NOMO-1 treated with dmso at 0.1 percent for 144 hours (cell line): Measurements from ENCODE around the gene GPR173.
A peak's percentile ranks its signal among the peaks of the same experiment; 100 is the strongest.

Source experiments
- DNase-seq: peaks from one replicate; lab custom pipeline; 2025; ENCODE audit not compliant: unreplicated experiment; lab: John Stamatoyannopoulos, UW

GPR173 gene

DNA sequence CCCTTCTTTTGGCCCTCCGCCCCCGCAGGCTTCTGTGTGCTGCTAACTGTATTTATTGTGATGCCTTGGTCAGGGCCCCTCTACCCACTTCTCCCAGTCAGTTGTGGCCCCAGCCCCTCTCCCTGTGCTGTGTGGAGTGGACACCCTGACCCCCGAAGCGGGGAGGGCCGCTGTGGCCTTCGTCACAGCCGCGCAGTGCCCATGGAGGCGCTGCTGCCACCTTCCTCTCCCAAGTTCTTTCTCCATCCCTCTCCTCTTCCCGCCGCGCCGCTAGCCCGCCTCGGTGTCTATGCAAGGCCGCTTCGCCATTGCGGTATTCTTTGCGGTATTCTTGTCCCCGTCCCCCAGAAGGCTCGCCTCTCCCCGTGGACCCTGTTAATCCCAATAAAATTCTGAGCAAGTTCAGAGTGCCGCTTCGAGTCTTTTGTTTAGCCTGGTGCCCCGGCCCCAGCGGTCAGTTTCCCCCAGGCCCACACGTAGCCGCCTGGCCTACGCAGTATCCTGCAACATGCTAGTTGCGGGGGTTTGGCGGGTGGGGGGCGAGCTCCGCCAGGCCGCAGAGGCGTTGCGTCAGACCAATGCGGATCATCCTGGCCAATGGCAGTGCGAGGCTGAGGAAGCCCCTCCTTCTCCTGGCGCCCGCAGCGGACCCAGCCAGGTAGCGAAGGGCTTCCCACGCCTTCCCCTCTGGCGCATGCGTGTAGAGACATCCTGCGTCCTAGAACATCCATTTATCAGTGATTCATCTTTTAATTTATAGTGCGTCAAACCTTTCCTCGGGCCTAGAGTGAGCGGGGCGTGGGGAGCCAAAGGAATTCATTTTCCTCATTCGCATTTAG is 39.8 kb downstream of the GPR173 start:
- DNase-seq, result no peak

DNA sequence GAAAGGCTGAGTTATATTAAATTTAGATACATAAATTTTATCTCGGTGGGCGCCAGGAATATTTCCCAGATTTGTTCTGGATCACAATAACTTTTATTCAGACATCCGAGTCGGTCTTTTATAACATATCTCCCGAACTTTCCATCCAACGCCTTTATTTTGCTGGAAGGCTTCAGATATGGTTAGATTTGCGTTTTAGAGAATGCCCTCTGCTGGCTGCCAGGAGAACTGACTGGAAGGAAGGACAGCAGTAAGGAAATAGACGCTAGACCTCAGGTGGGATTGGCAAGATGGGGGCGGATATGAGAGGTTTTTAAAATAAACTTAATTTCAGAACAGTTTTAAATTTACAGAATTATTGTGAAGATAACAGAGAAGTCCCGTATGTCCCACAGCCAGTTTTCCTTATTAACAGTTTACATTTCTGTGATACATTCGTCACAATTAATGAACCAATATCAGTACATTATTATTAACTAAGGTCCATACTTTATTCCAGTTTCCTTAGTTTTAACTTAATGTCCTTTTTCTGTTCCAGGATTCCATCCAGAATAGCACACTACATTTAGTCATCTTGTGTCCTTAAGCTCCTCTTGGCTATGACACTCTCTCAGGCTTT is 40.7 kb downstream of the GPR173 start:
- DNase-seq, result peak; percentile 47

DNA sequence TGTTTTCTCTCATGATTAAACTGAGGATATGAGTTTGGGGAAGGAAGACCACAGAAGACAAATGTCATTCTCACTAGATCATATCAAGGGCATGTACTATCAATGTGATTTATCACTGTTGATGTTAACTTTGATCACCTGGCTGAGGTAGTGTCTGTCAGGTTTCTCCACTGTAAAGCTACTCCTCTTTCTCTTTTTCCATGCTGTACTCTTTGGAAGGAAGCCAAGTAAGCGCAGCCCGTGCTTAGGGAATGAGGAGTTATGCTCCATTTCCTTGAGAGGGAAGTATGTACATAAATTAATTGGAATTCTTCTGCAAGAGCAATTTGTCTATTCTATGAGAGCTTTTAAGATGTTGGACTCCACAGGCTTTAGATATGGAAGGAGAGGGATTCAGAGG is 41.3 kb downstream of the GPR173 start:
- no peak for DNase-seq

DNA sequence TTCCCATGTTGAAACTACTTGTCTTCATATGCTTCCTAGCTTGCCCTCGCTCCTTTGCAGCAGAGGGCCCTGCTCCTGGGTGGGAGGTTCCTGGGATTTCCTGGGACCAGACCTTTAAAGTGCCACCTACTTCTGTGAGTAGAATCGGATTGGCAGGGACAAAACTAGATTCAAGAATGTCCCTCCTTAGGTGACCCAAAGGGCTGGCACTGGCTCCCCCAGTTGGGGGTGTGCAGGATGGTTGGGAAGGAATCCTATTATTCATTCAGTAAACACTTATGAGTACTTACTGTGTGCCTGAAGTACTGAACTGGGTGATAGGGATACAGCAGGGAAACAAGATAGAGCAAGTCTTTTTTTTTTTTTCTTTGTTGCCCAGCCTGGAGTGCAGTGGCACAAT is 42.8 kb downstream of the GPR173 start:
- DNase-seq, result no peak

DNA sequence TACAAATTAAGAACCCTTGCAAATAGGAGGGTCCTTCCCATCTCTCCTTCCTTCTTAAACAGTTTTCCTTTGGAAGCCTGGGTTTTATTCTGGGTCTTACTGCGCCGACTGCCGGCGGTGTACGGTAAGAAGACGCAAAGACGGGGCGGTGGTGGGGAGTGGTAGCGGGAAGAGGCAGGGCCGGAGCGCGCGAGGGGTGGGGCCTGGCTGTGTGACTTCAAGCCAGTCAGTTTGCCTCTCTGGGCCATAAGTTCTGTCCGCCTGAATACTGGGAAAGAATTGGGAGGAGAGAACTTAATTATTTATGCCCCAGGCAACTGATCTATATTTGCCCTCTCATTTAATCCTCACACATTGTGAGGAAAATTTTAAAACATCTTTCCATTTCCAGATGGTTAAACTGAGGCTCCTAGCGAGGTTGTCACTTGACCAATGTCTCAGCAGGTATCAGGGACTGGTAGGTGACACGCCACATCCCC is 44.6 kb downstream of the GPR173 start:
- peak; percentile 54 for DNase-seq

DNA sequence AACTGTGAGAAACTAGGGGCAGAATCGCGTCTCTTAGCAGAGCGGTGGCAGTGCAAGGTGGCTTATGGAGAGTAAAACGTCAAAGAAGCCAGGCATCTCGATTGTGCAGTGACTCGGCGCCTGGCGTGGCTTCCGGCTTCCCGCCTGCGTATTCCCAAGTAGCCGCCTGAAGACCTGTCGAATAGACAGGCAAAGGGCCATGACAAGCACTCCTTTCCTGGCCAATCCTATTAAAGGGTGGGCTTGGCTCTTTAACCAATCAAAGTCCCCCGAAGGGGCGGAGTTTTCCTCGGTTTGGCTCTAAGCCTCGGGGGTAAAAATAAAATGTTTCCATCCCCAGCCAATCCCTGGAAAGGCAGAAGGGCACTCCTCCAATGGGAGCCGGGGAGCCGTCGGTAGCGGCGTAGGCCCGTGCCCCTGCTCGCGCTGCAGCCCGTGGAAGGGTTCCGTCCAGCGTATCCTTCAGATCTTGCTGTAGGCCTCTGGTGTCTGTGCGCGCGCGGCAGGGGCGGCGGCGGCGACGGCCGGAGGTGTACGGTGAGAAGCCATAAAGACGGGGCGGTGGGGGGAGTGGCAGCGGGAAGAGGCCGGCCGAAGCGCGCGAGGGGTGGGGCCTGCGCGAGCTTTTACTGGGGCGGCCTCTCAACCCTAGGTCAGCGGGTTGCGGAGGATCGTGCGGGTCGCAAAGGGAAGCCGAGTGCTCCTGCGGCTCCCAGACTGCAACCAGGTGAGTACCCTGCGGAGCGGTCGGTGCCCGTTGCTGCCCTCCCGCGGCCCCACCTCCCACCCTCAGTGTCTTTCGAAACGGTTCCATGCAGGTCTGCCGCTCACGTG is 45.4 kb downstream of the GPR173 start, which contains the start of gene KANTR:
Gene KANTR, plus strand, starts transcription at position 395 of the 834 bp plus-strand sequence. CDS start 30,131 bp downstream, outside the sequence.
- DNase-seq, result peak; percentile 85

DNA sequence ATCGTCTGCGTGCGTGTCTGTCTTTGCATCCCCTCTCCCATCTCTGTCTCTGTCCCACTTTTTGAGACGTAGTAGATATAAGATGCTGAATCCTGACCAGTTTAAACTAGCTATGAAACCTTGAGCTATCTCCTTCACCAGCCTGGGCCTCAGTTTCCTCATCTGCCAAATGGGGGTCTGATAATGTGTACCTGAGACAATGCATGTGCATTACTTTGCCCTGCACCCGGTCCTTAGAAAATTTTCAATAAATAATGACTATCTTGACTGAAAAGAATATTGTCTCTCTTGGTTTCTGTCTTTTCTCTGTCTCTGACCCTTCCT is 46.0 kb downstream of the GPR173 start:
- DNase-seq, result no peak

DNA sequence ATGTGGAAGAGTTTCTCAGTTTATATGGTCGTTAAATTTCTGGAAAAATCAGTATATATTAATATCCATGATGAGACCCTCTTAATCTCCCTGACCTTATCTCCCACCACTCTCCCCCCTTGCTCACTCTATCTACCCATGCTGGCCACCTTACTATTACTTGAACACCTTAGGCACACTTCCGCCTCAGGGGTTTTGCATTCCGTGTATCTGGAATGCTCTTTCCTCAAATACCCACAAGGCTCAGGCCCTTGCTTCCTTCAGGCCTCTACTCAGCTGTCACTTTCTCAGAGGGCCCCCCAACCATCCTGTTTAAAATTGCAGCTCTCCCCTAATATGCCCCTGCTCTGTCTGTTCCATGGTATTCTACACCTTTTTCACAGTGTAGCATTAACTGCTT is 47.2 kb downstream of the GPR173 start:
- DNase-seq, result no peak

DNA sequence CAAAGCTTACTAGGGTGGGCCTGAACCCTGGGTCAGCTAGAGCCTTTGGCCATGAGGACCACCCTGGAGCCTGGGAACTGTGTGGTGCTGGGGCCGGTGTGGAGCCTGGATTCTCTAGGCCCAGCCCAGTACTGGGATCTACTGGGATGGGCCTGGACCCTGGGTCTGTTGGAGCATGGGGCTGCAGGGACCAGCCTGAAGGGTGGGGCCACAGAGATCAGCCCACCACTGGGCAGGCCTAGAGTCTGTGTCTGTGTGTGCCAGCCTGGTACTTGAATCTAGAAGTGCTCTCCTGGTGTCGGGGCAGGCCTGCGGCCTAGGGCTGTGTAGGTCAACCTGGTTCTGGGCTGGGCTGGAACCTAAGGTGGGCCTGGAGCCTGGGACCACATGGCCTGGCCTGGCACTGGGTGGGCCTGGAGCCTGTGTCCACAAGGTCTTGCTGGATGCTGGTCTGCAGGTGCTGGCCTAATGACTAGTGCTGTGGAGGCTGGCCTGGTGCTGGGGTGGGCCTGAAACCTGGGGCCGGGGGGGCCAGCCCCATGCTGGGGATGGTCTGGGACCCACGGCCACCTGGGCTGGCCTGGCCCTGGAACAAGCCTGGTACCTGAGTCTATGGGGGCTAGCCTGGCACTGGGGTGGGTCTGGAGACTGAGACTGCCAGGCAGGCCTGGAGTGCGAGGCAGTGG is 66.4 kb downstream of the GPR173 start:
- no peak for DNase-seq

DNA sequence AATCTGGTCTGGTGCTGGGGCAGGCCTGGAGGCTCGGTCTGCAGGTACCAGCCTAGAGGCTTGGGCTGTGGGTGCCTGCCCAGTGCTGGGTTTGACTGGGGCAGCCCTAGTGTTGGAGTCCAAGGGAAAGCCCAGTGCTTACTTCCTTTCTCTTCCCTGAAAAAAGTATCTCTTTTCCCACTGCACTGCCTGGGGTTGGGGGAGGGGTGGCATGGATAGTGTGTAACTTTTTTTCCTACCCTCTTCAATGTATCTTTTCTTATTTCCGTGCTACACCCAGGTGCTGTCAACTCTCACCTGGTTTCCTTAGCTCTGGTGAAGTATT is 66.9 kb downstream of the GPR173 start:
- DNase-seq, result no peak

DNA sequence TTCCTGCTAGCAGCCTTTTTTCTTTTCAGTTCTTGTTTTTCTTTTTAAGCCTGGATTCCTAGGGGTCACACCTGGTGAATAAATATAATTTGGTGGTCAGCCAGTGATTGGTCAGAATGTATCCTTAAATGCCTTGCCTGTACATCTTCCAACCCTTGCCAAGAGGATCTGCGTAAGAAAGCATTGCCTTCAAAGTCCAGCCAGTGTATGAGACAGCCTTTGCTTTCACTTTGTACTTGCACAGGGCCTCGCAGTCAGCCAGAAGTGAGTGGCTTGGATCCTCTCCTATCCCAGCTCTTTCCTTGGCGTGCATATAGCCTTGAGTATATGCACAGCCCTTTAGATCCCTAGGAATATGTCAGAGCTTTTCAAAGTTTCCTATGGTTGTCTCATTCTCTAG is 67.5 kb downstream of the GPR173 start:
- DNase-seq, result no peak

DNA sequence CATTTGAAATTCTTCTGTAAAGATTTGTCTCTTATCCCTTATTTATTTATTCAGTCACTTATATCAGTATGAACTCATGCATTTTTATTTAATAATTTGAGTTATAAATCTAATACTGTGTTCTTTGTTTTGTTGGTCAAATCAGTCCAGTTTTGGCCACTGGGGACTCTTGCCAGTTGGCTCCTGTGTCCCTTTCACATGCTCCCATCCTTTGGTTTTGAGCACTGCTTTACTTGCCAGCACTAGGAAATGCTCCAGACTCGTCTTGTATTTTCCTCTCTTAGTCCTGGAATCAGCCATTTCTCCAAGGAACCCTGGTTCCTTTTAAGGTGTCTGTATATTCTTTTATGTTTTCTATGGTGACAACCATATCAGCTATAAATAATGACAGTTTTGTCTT is 73.4 kb downstream of the GPR173 start:
- DNase-seq, result no peak

DNA sequence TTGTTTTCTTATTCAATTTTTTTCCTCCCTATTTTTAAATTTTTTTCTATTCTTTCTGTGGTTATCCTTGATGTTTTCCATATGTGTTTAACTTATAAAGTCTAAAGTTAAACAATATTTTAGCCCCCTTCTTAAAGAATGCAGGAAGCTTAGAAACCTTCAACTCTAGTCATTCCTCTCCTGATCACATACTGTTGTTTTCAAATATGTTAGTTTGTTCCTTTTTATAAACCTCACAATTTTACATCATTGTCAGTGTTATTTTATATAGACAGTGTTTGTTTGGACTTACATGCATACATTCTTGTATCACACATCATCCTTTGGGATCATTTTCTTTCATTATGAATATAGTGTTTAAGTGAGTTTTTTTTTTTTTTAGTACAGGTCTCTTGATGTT is 76.9 kb downstream of the GPR173 start:
- DNase-seq, result no peak

DNA sequence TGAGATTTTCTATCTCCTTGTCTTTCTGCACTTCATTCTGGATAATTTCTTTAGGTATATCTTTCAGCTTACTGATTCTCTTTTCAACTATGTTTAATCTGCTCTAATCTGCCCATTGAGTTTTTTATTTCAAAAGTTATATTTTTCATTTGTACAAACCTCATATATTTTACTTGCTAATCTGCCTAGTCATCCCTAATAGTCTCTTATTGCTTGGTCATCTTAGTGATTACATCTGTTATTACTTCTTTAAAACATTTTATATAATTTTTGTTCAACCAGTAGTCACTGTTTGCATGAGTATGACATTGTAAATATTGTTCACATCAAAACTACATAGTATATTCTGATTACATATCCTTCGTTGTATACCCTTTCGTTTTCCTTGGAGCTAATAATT is 77.8 kb downstream of the GPR173 start:
- no peak for DNase-seq

DNA sequence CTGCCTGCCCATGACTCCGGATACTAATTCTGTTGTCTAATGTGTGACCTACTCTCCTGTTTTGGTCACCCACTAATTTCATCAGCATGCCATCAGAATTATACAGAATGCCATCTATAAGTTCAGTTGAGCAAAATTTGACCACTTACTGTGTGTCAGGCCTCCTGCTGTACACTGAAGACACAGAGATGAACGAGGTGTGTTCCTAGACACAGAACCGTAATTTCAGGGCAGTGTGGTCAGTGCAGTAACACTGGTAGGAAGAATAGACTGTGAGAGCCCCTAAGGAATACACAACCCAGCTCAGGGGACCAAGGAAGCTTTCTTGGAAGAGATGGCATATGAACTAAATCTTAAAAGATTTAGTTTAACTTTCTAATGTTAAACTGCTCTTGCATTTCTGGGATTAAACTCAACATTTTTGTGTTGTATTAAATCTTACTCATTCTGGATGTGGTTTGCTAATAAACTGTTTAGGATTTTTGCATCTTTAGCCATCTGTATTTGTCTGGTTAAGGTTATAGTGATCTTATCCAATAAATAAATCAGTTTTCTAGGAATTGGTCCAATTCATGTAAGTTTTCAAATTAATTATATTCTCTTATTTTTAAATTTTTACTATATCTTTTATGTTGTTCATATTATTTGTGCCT is 79.6 kb downstream of the GPR173 start:
- DNase-seq, result no peak
